Measurements from ENCODE around the gene SIRT5. TPM values are rescaled to one million over a fixed set of nuclear protein-coding genes. Genes with fewer than 3 reads are reported as not detected.

SIRT5 gene
- total and polyA plus RNA-seq, 12 donors = 10.8 to 60.1 (median 46.2) TPM

DNA sequence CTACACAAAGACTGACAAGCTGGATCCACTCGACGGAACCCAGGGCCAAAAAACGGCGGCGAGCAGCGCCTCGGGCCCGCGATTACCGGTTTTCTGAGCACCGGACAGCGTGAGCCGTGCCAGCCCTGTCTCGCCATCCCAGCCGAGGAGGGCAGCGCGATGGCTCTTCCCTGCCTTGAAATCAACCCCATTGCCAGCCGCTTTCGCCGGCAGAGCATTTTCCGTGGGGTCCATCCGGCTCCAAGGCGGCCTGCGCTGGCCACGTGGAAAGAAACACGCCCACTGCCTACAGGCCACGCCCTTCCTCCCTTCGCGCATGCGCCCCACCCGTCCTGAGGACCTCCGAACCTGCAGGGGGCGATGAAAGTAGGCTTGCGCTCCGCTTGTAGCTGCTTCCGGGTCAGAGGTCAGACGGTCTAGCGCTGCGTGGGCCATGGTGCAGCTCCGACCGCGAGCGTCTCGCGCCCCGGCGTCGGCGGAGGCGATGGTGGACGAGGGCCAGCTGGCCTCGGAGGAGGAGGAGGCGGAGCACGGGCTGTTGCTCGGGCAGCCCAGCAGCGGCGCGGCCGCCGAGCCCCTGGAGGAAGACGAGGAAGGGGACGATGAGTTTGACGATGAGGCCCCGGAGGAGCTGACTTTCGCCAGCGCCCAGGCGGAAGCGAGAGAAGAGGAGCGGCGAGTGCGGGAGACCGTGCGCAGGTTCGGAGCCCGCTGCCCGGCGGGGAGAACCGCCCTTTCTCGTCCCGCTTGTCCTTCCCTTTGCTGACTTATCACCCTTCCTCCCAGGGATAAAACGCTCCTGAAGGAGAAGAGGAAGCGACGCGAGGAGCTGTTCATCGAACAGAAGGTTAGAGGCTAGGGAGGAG, 40.8 kb downstream of the SIRT5 start, which contains the start of gene NOL7:
Gene NOL7 (plus strand): TSS at position 410 of the 866 bp plus-strand sequence. CDS start 24 bp downstream, at position 434.
- intact Hi-C loops (cut with DNase I) = loop anchor here in 8 of 10 donors (5.0 to 10.0 kb wide), 7 partner anchors 38 to 283 kb away; partner anchors contain the start of gene RANBP9 (in 4 of the 8)

DNA sequence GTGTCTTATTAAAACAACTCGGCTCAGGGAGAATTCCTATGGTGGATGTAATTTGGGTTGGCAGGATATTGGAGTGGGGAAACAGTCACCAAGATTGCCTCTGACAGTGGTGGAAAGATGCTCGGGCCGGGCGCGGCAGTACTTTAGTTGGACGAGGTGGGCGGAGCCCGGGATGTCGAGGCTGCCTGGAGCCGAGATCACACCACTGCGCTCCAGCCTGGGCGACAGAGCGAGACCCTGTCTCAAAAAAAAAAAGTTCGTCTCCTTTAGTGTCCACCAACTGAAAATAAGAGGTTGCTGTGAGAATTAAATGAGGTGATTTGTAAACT, 41.4 kb downstream of the SIRT5 start:
- H3K9me3 ChIP-seq = no peaks in the 10 kb centered on the region
- H3K4me3 ChIP-seq = peak overlapping the region; percentile 68 to 99 (median 90)
- intact Hi-C loops (cut with DNase I) = loop anchor here in 7 of 10 donors (2.0 to 10.0 kb wide), 6 partner anchors 87 to 281 kb away; partner anchors contain the start of gene RANBP9 (in 4 of the 7)
- DNase-seq (peak; percentile 22 to 54), ATAC-seq (peak; percentile 31 to 61 (median 42))
- peaks cover 0 to 50% (median 31%) of the 10 kb centered on the region in 9 donors for H3K36me3 ChIP-seq
- peak overlapping the region; percentile 43 to 95 (median 90) for H3K27ac ChIP-seq
- TF ChIP-seq, protein P1, sequence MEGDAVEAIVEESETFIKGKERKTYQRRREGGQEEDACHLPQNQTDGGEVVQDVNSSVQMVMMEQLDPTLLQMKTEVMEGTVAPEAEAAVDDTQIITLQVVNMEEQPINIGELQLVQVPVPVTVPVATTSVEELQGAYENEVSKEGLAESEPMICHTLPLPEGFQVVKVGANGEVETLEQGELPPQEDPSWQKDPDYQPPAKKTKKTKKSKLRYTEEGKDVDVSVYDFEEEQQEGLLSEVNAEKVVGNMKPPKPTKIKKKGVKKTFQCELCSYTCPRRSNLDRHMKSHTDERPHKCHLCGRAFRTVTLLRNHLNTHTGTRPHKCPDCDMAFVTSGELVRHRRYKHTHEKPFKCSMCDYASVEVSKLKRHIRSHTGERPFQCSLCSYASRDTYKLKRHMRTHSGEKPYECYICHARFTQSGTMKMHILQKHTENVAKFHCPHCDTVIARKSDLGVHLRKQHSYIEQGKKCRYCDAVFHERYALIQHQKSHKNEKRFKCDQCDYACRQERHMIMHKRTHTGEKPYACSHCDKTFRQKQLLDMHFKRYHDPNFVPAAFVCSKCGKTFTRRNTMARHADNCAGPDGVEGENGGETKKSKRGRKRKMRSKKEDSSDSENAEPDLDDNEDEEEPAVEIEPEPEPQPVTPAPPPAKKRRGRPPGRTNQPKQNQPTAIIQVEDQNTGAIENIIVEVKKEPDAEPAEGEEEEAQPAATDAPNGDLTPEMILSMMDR (IDR thresholded peaks at IDR 0.05) = no peak
- no peaks in the 10 kb centered on the region for H3K27me3 ChIP-seq
- H3K4me1 ChIP-seq = peaks cover 2 to 50% (median 34%) of the 10 kb centered on the region in 9 donors
- WGBS, 2 donors = 0% methylated on average over 14 of the region's 14 CpGs

More for the DNA sequence above, 40.8 kb downstream of the SIRT5 start, which contains the start of gene NOL7:
- Histone ChIP-seq H3K36me3 (peaks cover 0 to 44% (median 25%) of the 10 kb centered on the region in 9 donors), H3K4me1 (peaks cover 2 to 54% (median 37%) of the 10 kb centered on the region in 9 donors), H3K4me3 (peak within 1 kb of the TSS; percentile 68 to 99 (median 90)), H3K27me3 (no peaks in the 10 kb centered on the region), H3K9me3 (no peaks in the 10 kb centered on the region), H3K27ac (peak within 1 kb of the TSS; percentile 43 to 95 (median 90))
- DNase-seq (peak; percentile 98), ATAC-seq (peak; percentile 95 to 98 (median 98))
- WGBS, 2 donors = 0% methylated on average over 80 to 85 of the region's 85 CpGs
- TF ChIP-seq, protein P1 (IDR thresholded peaks at IDR 0.05) = peak; percentile 81 to 98 (median 93)

DNA sequence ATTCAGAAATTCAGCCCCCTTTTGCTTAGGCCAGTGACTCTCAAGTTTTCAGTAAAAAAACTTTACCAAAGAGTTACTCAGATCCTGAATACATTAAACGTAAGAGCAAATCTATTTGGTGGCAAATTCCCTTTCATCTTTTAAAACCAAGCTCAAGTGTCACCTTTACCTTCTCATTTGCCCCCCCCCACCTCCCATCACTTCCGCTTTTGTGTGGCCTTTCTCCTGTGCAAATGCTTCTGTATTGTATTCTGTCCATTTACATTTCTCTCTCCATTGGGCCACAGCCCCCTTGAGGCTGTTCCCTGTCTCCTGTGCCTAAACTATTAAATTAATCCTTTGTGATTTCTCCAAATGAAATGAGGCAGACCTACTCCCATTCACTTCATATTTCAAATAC, 42.7 kb downstream of the SIRT5 start:
- Histone ChIP-seq H3K9me3 (no peaks in the 10 kb centered on the region), H3K27ac (no peak overlapping the region), H3K36me3 (peaks cover 0 to 63% (median 43%) of the 10 kb centered on the region in 9 donors), H3K4me1 (peaks cover 2 to 39% (median 29%) of the 10 kb centered on the region in 9 donors), H3K27me3 (no peaks in the 10 kb centered on the region), H3K4me3 (no peak overlapping the region)
- ATAC-seq (no peak), DNase-seq (no peak)
- TF ChIP-seq, protein P1 (IDR thresholded peaks at IDR 0.05) = no peak
- WGBS, 2 donors = 80 to 84% methylated on average over 2 of the region's 2 CpGs
- intact Hi-C loops (cut with DNase I) = loop anchor here in 7 of 10 donors (2.0 to 10.0 kb wide), 6 partner anchors 85 to 282 kb away; partner anchors contain the start of gene RANBP9 (in 4 of the 7)

DNA sequence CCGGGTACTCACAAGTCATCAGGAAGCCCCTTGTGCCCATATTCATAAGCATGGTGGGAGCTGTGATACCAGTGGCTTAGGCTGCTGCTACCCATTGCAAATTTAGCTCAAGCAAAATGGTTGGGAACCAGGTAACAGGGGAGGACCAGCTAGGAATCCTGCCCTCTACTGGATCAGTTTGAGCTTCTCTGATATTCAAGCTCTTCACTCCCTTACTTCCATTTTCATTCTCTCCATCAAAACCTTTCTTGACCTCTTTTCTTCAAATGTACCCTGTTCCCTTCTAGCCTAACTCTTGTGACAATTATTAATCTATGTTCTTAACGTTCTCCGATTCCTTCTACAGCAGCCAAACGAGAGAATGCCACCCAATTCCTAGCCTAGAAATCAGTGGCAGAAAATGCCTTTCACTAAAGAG, 50.5 kb downstream of the SIRT5 start:
- Histone ChIP-seq H3K4me3 (no peak overlapping the region), H3K9me3 (no peaks in the 10 kb centered on the region), H3K36me3 (peaks cover 0 to 100% (median 49%) of the 10 kb centered on the region in 9 donors), H3K27ac (no peak overlapping the region), H3K27me3 (no peaks in the 10 kb centered on the region), H3K4me1 (no peaks in the 10 kb centered on the region)
- TF ChIP-seq, protein P1 (IDR thresholded peaks at IDR 0.05) = peak in 8 of 9 donors; percentile 12 to 55 (median 42)
- DNase-seq = no peak
- intact Hi-C loops (cut with DNase I) = loop anchor here in 4 of 10 donors (5.0 to 10.0 kb wide), 3 partner anchors 80 to 87 kb away; partner anchors contain the start of gene RANBP9 (in 2 of the 4)
- peak in 3 of 8 donors; percentile 33 to 58 (median 48) for ATAC-seq
- 67 to 68% methylated on average over 4 of the region's 4 CpGs for WGBS, 2 donors
